GM18520 (cell line): Measurements from ENCODE around the gene TOM1L2.

ENCODE experiments used
- ATAC-seq: cut with Tn5 transposase; IDR thresholded peaks from one replicate; pipeline ENCODE4 v1.9.1; 2021; ENCODE audit not compliant: unreplicated experiment

The TOM1L2 gene

GRCh38 chr17:17823433-17824118 is 148.6 kb downstream of the TOM1L2 start:
- ATAC-seq: peak; percentile 44

GRCh38 chr17:17822616-17823015 is 149.6 kb downstream of the TOM1L2 start:
- ATAC-seq: no peak

GRCh38 chr17:17822189-17822588 is 150.0 kb downstream of the TOM1L2 start:
- ATAC-seq: no peak

GRCh38 chr17:17820463-17821158 is 151.6 kb downstream of the TOM1L2 start:
- no peak for ATAC-seq

- no peak for ATAC-seq
Measured at GRCh38 chr17:17820046-17820445, 152.2 kb downstream of the TOM1L2 start.

- ATAC-seq: peak; percentile 60
Measured at GRCh38 chr17:17819561-17819995, 152.6 kb downstream of the TOM1L2 start.

- ATAC-seq: no peak
Measured at GRCh38 chr17:17819111-17819510, 153.1 kb downstream of the TOM1L2 start.

- ATAC-seq: no peak
Measured at GRCh38 chr17:17818088-17818526, 154.1 kb downstream of the TOM1L2 start.

GRCh38 chr17:17817552-17817947 is 154.7 kb downstream of the TOM1L2 start:
- no peak for ATAC-seq

- no peak for ATAC-seq
Measured at GRCh38 chr17:17816831-17817551, 155.2 kb downstream of the TOM1L2 start.

- no peak for ATAC-seq
Measured at GRCh38 chr17:17816240-17816814, 155.9 kb downstream of the TOM1L2 start.

- ATAC-seq: no peak
Measured at GRCh38 chr17:17815436-17816200, 156.6 kb downstream of the TOM1L2 start.

GRCh38 chr17:17815062-17815406 is 157.2 kb downstream of the TOM1L2 start:
- no peak for ATAC-seq

GRCh38 chr17:17814162-17815061 is 157.8 kb downstream of the TOM1L2 start:
- ATAC-seq: no peak

GRCh38 chr17:17813725-17814095 is 158.5 kb downstream of the TOM1L2 start:
- no peak for ATAC-seq

- ATAC-seq: no peak
Measured at GRCh38 chr17:17813055-17813724, 159.0 kb downstream of the TOM1L2 start.

- ATAC-seq: no peak
Measured at GRCh38 chr17:17812211-17813054, 159.8 kb downstream of the TOM1L2 start.
